GM18505 (cell line): ENCODE measurements around the gene NAV2.
"Not testable (repeated sequence)": the region's sequence is repeated elsewhere in the genome, so short reads cannot be mapped to it uniquely, and the experiment has no call there.

Experiments
- ATAC-seq: cut with Tn5 transposase; IDR thresholded peaks from one replicate; pipeline ENCODE4 v1.9.1; 2021; ENCODE audit not compliant: unreplicated experiment
- POLR2A ChIP-seq: IDR thresholded peaks from 4 replicates; pipeline ENCODE4 v1.6.1; 2011; ENCODE audit warnings: borderline replicate concordance; ENCODE audit not compliant: insufficient read depth, insufficient read length; ENCODE audit errors: extremely low read depth

Gene NAV2

DNA sequence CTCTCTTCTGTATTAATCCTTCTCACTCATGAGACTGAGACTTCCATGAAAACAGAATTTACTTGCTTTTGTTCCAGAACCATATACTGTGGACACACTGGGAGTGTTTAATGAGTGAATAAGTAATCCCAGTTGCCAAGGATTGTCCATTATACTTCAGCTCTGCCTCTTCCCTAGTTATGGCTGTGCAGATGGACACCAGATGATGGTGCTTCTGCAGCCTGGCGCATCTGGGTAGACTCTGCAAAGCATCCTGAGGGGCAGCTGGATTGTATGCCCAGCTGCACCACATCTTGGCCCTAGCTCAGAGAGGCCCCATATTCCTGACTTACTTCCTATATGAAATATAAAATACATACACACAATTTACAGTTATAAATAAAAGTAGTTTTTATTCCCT, 404.2 kb downstream of the NAV2 start:
- ATAC-seq, result no peak
- TF ChIP-seq POLR2A, result no peak

DNA sequence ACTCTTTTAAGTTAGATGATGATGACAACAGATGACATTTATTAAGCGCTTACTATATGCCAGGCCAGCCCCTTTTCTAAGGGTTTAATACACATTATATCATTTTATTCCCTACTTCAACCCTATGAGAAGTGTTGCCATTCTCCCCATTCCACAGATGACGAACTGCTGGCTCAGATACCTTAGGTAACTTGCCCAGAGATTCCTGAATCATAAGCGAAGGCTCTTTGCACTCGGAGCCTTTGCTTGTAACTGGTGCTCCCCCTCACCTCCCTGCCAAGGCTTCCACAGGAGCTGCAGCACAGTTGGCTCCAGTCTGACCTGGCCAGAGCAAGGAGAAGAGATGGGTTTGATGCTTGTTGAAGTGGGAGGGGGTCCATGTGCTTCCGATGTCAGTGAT, 404.7 kb downstream of the NAV2 start:
- ATAC-seq, result no peak
- TF ChIP-seq POLR2A, result no peak

DNA sequence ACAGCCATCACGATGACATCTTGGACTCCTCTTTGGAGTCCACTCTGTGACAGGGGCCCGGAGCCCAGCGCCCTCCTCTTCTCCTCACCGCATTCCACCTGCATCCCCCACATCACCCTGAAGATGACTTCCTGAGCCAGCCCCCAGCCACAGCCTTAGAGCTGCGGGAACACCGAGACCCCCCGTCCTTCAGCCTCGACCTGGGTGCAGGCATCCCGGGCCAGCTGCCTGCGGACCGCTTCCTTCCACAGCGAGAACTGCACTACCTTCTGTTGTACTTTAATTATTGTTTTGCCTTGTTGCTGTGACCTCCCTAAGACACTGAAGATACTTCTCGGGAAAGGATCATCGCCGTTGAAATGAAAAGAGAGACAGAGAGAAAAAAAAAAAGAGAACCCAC, 405.6 kb downstream of the NAV2 start:
- ATAC-seq, result no peak
- TF ChIP-seq POLR2A, result no peak

GRCh38 chr11:20119315-20119714, 406.7 kb downstream of the NAV2 start:
- no peak for TF ChIP-seq POLR2A

DNA sequence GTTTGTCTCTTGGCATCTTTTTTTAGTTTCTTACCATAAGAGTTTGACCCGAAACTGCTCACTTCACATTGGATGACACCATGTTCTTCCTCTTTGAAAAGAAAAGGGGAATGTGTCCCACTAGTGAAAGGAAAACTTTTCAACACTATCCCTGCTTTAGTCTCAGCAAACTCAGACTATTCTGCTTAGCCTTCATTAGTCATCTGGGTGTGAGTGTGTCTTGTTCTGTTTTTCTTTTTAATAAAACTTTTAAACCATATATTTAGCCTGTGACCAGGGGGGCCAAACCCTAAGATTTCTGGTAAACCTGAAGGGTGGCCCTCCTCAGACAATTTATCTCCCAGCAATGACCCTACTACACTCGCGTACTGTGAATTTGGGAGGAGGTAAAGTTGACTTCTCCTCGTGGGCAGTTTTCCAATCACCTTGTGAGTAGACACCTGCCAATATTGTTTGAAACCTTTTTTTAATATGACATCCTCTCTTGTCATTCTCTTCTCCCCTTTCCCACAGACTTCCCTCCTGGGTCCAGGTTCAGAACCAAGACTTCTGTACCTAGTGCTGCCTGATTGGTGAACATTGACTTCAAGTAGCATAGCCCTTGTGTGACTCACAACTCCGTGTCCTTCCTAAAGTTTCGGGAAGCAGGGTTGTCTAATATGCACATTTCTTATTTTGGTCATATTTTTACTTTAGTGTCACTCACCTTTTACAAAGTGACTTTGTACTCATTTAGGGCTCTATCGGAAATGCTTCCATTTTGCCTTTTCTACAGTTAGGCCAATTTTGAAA, 407.7 kb downstream of the NAV2 start:
- no peak for TF ChIP-seq POLR2A
- no peak for ATAC-seq

More at GRCh38 chr11:20119315-20119714, 406.7 kb downstream of the NAV2 start:
- ATAC-seq, result no peak

DNA sequence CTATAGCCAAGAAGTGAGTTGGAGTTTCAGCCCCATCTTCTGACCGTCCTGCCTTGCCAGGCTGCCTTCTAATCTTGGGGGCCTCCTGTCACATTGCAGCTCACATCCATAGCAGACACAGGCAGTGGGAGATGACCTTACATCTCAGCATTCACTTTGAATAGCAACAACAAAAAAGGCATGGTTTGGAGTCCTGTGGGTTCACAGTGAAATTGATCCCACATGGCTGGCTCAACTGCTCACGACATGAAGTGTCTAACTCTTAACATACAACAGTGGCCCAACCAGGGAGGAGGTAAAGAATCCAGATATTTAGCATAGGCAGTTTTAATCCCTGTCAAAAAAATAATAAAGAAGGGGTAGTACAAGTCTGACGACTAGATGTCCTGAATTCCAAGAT, 409.5 kb downstream of the NAV2 start:
- no peak for ATAC-seq
- TF ChIP-seq POLR2A, result no peak

DNA sequence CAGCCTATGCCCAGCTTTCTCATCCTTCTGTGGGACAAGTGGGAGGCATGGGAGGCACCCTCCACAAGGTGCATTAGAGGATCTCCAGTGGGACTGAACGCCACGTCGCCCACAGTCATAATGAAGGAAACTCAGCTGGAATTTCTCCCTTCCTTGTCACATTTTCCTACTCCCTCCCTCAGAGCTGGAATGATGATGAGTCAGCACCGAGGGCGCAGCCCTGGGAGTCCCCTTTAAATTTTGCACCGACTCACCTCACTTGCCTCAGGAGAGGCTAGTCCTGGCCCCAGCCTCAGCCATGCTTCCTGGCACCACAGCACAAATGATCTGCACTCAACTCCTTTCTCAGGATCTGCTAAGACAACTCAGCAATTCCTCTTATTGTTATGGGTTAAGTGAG, 413.3 kb downstream of the NAV2 start:
- no peak for TF ChIP-seq POLR2A

GRCh38 chr11:20126724-20127123, 414.1 kb downstream of the NAV2 start:
- no peak for TF ChIP-seq POLR2A
- ATAC-seq, result no peak

More for the DNA sequence above, 413.3 kb downstream of the NAV2 start:
- ATAC-seq, result no peak

- no peak for ATAC-seq
- TF ChIP-seq POLR2A, result no peak
These were observed 415.3 kb downstream of the NAV2 start for GRCh38 chr11:20127671-20128527.

DNA sequence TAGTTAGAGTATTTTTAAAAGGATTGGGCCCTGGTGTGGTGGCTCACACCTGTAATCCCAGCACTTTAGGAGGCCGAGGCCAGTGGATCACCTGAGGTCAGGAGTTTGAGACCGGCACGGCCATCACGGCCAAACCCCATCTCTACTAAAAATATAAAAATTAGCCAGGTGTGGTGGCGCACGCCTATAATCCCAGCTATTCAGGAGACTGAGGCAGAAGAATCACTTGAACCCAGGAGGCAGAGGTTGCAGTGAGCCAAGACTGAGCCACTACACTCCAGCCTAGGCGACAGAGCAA, 415.8 kb downstream of the NAV2 start:
- ATAC-seq, result not testable (repeated sequence)

DNA sequence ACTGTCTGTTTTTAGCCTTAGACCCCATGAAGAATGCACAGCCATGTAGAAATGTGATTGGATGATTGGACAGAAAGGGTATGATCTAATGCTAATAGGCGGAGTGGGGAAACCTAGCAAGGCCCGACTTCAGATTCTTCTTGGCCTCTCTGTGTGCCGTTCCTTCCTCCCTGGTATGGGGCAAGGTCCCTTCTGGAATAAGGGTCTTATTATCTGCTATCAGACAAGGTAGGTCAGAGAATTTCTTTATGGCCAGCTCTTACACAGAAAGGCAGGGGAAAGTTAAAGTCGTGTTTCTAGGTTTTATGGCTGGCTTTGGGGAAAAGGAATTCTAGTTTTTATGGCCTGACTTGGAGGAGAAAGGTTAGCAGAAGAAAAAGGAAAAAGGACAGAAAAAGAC, 417.0 kb downstream of the NAV2 start:
- no peak for TF ChIP-seq POLR2A
- ATAC-seq, result no peak

DNA sequence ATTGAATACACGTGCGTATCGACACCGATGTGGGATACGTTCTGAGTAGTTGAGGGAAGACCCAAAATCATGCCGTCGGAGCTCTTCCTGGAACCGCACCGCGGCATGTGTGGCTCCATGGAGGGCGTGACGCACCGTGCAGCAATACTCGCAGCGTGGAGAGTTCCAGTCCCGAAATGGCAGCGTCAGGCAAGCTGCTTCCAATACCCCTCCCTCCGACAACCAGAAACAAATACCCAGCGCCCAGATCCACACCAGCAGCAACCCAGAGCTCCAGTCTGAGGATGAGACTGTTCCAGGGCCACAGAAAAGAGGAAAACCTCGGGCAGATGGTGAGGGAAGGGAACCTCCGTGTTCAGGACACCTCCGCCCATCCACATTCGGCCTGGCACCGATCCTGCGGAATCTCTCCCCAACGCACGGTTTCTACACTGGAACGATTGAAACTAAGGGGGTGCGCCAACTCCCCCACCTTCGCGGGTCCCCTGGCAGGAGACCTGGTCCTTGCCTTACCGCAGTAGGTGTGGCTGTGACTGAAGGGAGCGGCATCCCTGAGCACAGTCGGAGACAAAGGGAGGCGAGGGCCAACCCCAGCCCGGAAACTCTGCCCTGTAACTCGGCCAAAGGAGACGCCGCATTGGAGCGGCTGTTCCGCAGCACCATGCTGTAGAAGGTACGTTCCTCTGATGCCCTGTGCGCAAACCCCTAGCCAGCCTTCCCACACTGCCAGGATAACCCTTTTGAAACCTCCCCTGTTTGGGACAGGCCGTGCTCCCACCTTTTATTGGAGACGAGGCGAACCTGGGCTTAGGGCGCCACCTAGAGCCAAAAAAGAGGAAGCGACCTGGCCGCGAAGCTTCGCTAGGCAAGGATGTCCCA, 419.4 kb downstream of the NAV2 start:
- no peak for ATAC-seq
- TF ChIP-seq POLR2A, result no peak

DNA sequence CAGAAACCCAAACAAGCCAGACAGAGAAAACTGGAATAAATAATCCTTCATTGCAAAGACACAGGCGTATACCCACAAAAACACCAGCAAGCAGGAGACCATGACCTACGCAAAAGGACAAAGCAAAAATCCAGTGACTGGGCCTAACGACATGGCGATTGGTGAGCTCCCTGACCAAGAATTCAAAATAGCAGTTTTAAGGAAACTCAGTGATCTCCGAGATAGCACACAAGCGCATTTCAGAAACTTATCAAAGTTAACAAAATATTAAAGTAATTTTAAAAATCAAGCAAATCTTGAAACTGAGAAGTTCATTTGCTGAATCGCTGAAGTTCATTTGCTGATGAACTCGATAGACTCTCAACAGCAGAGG, 420.0 kb downstream of the NAV2 start:
- TF ChIP-seq POLR2A, result no peak
- ATAC-seq, result no peak
